Progenitor cell of endocrine pancreas (in vitro differentiated cells): ENCODE data around the gene CCDC185. TPM values are rescaled to one million over a fixed set of nuclear protein-coding genes. Genes with fewer than 3 reads are reported as not detected.
"Not testable (repeated sequence)": the region's sequence is repeated elsewhere in the genome, so short reads cannot be mapped to it uniquely, and the experiment has no call there.

ENCODE experiments used
- DNase-seq: peaks from one replicate; pipeline ENCODE4 v3.0.0; 2021; ENCODE audit warnings: low spot score; ENCODE audit not compliant: unreplicated experiment
- H3K27ac Mint-ChIP-seq: 2 replicates; pipeline ENCODE4 v1.8.0; 2021; ENCODE audit warnings: mild to moderate bottlenecking, moderate library complexity, mixed read lengths
- H3K27me3 Mint-ChIP-seq: 2 replicates; pipeline ENCODE4 v1.8.0; 2021; ENCODE audit warnings: mixed read lengths
- H3K36me3 Mint-ChIP-seq: 2 replicates; pipeline ENCODE4 v1.8.0; 2022; ENCODE audit warnings: mixed read lengths; ENCODE audit not compliant: insufficient read depth
- H3K4me1 Mint-ChIP-seq: 2 replicates; pipeline ENCODE4 v1.8.0; 2021; ENCODE audit warnings: low read depth, mixed read lengths
- H3K4me3 Mint-ChIP-seq: 2 replicates; pipeline ENCODE4 v1.8.0; 2021; ENCODE audit warnings: low read depth, mild to moderate bottlenecking, moderate library complexity, mixed read lengths
- H3K9me3 Mint-ChIP-seq: 2 replicates; pipeline ENCODE4 v1.8.0; 2021; ENCODE audit warnings: low read depth, mixed read lengths
- CTCF ChIP-seq: fragments of 200-600 bp; sonication (generic); IDR thresholded peaks from one replicate; pipeline ENCODE4 v1.5.0; 2021; ENCODE audit warnings: antibody characterized with exemption, mild to moderate bottlenecking; ENCODE audit not compliant: unreplicated experiment
- total RNA-seq: library from RNA; stranded (reverse); gene quantifications from 2 replicates; pipeline ENCODE4 v1.2.1, GENCODE V29; 2021

Gene CCDC185
- total RNA-seq, 1 donor from 2014 or later: not detected

- no peaks in the 10 kb centered on the region for H3K36me3 Mint-ChIP-seq
- peaks cover 13% of the 10 kb centered on the region for H3K27me3 Mint-ChIP-seq
- no peak for TF ChIP-seq CTCF
- no peak overlapping the region for H3K4me3 Mint-ChIP-seq
- no peak overlapping the region for H3K27ac Mint-ChIP-seq
- no peaks in the 10 kb centered on the region for H3K4me1 Mint-ChIP-seq
- DNase-seq: no peak
- H3K9me3 Mint-ChIP-seq: no peaks in the 10 kb centered on the region
These were observed 2.6 kb upstream of the CCDC185 start for GRCh38 chr1:223390618-223391017.

GRCh38 chr1:223394242-223394641 lies 1.0 kb downstream of the CCDC185 start:
- peaks cover 11% of the 10 kb centered on the region for H3K27me3 Mint-ChIP-seq
- no peak overlapping the region for H3K27ac Mint-ChIP-seq
- H3K36me3 Mint-ChIP-seq: no peaks in the 10 kb centered on the region
- no peak for DNase-seq
- no peak overlapping the region for H3K4me3 Mint-ChIP-seq
- H3K9me3 Mint-ChIP-seq: no peaks in the 10 kb centered on the region
- H3K4me1 Mint-ChIP-seq: no peaks in the 10 kb centered on the region
- TF ChIP-seq CTCF: no peak

- no peak for TF ChIP-seq CTCF
- no peaks in the 10 kb centered on the region for H3K9me3 Mint-ChIP-seq
- H3K27me3 Mint-ChIP-seq: peaks cover 8% of the 10 kb centered on the region
- no peak overlapping the region for H3K4me3 Mint-ChIP-seq
- no peak for DNase-seq
- H3K36me3 Mint-ChIP-seq: no peaks in the 10 kb centered on the region
- H3K27ac Mint-ChIP-seq: no peak overlapping the region
- H3K4me1 Mint-ChIP-seq: no peaks in the 10 kb centered on the region
These were observed 1.5 kb downstream of the CCDC185 start for GRCh38 chr1:223394706-223395105.

GRCh38 chr1:223399393-223399792 lies 6.2 kb downstream of the CCDC185 start:
- H3K27me3 Mint-ChIP-seq, H3K36me3 Mint-ChIP-seq, H3K9me3 Mint-ChIP-seq, DNase-seq, H3K27ac Mint-ChIP-seq, H3K4me1 Mint-ChIP-seq, H3K4me3 Mint-ChIP-seq: not testable (repeated sequence)

- H3K9me3 Mint-ChIP-seq: peaks cover 20% of the 10 kb centered on the region
- no peak for DNase-seq
- H3K4me3 Mint-ChIP-seq: no peak overlapping the region
- H3K4me1 Mint-ChIP-seq: no peaks in the 10 kb centered on the region
- no peak overlapping the region for H3K27ac Mint-ChIP-seq
- H3K36me3 Mint-ChIP-seq: no peaks in the 10 kb centered on the region
- TF ChIP-seq CTCF: no peak
- no peaks in the 10 kb centered on the region for H3K27me3 Mint-ChIP-seq
These were observed 8.9 kb downstream of the CCDC185 start for GRCh38 chr1:223401873-223402789.

- H3K4me1 Mint-ChIP-seq: no peaks in the 10 kb centered on the region
- H3K27me3 Mint-ChIP-seq: no peaks in the 10 kb centered on the region
- H3K36me3 Mint-ChIP-seq: no peaks in the 10 kb centered on the region
- DNase-seq: no peak
- H3K27ac Mint-ChIP-seq: no peak overlapping the region
- TF ChIP-seq CTCF: no peak
- H3K9me3 Mint-ChIP-seq: peaks cover 20% of the 10 kb centered on the region
- H3K4me3 Mint-ChIP-seq: no peak overlapping the region
These were observed 9.6 kb downstream of the CCDC185 start for GRCh38 chr1:223402790-223403142.
